LNCAP (cell line): ENCODE data around the gene PTAFR.

ENCODE experiments used
- TF ChIP-seq, protein P1 (sequence below): fragments of 450-650 bp; IDR thresholded peaks from 2 replicates; pipeline ENCODE4 v1.5.1; 2017; ENCODE audit warnings: mild to moderate bottlenecking

PTAFR gene

DNA sequence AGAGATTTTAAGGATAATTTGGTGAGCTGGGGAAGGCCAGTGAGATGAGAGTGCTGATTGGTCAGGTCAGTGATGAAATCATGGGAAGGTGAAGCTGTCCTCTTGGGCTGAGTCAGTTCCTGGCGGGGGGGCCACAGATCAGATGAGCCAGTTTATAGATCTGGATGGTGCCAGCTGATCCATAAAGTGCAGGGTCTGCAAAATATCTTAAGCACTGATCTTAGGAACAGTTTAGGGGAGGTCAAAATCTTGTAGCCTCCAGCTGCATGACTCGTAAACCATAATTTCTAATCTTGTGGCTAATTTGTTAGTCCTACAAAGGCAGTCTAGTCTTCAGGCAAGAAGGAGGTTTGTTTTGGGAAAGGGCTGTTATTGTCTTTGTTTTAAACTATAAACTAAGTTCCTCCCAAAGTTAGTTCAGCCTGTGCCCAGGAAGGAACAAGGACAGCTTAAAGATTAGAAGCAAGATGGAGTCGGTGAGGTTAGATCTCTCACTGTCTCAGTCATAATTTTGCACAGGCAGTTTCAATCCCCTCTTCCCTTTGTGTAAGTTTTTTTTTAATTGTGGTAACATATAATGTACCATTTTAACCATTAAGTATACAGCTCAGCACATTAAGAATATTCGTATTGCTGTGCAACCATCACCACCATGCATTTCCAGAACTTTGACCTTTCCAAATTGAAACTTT, 39.4 kb downstream of the PTAFR start:
- TF ChIP-seq, protein P1, sequence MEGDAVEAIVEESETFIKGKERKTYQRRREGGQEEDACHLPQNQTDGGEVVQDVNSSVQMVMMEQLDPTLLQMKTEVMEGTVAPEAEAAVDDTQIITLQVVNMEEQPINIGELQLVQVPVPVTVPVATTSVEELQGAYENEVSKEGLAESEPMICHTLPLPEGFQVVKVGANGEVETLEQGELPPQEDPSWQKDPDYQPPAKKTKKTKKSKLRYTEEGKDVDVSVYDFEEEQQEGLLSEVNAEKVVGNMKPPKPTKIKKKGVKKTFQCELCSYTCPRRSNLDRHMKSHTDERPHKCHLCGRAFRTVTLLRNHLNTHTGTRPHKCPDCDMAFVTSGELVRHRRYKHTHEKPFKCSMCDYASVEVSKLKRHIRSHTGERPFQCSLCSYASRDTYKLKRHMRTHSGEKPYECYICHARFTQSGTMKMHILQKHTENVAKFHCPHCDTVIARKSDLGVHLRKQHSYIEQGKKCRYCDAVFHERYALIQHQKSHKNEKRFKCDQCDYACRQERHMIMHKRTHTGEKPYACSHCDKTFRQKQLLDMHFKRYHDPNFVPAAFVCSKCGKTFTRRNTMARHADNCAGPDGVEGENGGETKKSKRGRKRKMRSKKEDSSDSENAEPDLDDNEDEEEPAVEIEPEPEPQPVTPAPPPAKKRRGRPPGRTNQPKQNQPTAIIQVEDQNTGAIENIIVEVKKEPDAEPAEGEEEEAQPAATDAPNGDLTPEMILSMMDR: no peak

DNA sequence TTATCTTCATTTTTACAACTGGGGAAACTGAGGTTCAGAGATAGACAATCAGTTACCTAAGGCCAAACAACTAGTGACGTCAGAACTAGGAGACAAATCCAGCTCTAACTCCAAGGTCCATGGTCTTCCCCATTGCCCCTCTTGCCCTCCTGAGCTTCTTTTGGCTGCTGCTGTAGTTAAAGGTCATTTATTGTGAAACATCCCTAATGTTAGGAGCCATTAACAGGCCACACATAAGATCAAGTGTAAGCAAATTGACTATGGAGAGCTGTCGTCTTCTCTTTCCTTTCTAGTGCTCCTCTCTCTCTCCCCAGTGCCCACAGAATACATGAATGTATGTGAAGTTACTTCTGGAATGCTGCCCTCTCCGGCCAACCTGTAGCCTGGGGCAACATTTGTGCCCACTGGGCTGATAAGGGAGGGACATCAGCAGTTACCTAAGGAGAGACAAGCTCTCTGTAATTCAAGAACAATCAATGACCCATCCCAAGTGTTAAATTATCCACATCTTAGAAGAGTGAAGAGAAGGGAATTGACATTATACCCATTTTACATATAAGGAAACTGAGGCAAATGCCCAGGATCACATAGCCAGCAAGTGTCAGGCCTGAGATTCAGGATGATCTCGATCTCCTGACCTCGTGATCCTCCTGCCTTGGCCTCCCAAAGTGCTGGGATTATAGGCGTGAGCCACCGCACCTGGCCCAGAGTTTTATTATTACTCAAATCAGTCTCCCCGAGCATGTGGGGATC, 40.1 kb downstream of the PTAFR start:
- TF ChIP-seq, protein P1: no peak

DNA sequence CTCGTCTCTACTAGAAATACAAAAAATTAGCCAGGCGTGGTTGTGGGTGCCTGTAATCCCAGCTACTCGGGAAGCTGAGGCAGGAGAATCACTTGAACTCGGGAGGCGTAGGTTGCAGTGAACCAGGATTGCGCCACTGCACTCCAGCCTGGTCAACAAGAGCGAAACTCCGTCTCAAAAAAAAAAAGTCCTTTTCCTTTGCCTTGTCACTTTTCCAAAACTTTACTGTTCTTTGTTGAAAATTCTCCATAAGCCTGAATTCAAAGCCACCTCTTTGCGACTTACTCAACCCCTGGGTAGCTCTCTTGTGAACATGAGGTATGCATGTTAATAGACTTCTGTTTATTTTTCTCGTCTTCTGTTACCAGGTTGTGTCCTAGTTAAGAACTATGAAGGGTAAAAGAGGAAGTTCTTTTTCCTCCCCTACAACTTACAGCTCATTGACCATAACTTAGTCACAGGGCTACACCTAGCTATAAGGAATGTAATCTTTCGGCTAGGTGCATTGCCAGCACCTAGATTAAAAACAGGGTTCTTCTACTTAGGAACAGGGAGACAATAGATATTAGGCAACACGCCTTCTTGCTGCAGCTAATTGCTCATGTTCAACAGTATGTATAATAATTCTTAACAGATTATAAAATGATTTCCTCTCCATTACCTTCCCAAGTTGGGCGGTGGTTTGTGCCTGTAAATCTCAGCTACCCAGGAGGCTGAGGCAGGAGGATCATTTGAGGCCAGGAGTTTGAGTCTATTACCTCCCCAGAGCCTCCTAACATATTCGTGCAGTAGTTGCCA, 40.9 kb downstream of the PTAFR start:
- TF ChIP-seq, protein P1: no peak

DNA sequence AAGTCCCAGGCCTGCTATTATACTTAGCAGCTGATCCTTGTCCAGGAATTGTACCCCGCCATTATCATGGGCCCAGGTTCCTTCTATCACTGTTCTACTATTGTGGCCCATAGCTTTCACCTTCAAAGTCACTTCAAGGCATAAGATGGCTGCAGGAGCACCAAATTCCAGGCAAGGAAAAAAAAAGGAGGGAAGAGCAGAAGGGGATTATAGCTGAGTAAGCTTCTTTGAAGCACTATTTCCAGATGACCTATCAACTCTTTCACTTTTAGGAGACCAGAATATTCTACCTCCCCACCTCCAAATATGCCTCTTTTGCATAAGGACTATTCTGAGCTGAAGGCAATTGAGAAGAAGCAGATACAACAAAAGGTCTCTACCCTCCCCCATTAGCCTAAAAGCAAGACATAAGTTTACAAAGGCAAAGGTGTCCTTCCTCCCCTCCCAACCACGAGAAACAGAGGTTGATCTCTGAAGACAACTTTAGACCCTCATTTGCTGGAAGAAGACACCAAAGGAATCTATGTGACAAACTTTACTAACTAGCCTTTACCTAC, 41.8 kb downstream of the PTAFR start:
- TF ChIP-seq, protein P1: no peak

GRCh38 chr1:28132171-28133167, 44.0 kb downstream of the PTAFR start:
- TF ChIP-seq, protein P1: no peak

GRCh38 chr1:28130901-28131300, 45.6 kb downstream of the PTAFR start:
- TF ChIP-seq, protein P1: no peak
